A549 (cell line): ENCODE measurements around the gene MUC6.

Source experiments
- CHD2 ChIP-seq: fragments of 150-350 bp; IDR thresholded peaks from 2 replicates; pipeline ENCODE4 v1.6.1; 2014; ENCODE audit warnings: low read length; ENCODE audit not compliant: partially characterized antibody
- CTCF ChIP-seq: fragments of >200 bp; sonication (Bioruptor Twin); formaldehyde crosslinking; IDR thresholded peaks from 3 replicates; pipeline ENCODE4 v1.5.1; 2016
- EP300 ChIP-seq, 2 experiments: fragments of >200 bp; sonication (Bioruptor Twin); formaldehyde crosslinking; IDR thresholded peaks; 2 replicates in 1 of 2; 3 replicates in 1 of 2; pipeline ENCODE4 v1.6.1; 2016 to 2017
- ESRRA ChIP-seq: fragments of 150-350 bp; IDR thresholded peaks from 2 replicates; pipeline ENCODE4 v1.6.1; 2014; ENCODE audit warnings: mild to moderate bottlenecking, low read length, borderline replicate concordance
- POLR2A ChIP-seq: IDR thresholded peaks from 2 replicates; pipeline ENCODE4 v1.6.1; 2012; ENCODE audit warnings: mild to moderate bottlenecking, low read length
- RAD21 ChIP-seq, 2 experiments: fragments of >200 bp in 1 of 2; sonication (Bioruptor Twin) in 1 of 2; formaldehyde crosslinking in 1 of 2; IDR thresholded peaks in 1 of 2; conservative IDR thresholded peaks in 1 of 2; 2 replicates in 1 of 2; 3 replicates in 1 of 2; pipeline ENCODE4 v1.6.1; 2012 to 2018; ENCODE audit warnings: inconsistent platforms in 1 of 2
- RCOR1 ChIP-seq: fragments of 150-350 bp; IDR thresholded peaks from 2 replicates; pipeline ENCODE4 v1.6.1; 2014; ENCODE audit warnings: antibody characterized with exemption, low read length, low read depth
- RFX5 ChIP-seq: fragments of 450-650 bp; IDR thresholded peaks from 2 replicates; pipeline ENCODE4 v1.7.1; 2014; ENCODE audit warnings: antibody characterized with exemption, mild to moderate bottlenecking, moderate library complexity
- ZFP36 ChIP-seq: fragments of 450-650 bp; IDR thresholded peaks from 2 replicates; pipeline ENCODE4 v1.6.1; 2014; ENCODE audit warnings: borderline replicate concordance; ENCODE audit not compliant: partially characterized antibody

- TF ChIP-seq RFX5 (no peak), CHD2 (no peak), CTCF (no peak), RCOR1 (no peak), ZFP36 (no peak), RAD21 (conservative IDR thresholded peaks at IDR 0.05 in 1 of 2, IDR thresholded peaks at IDR 0.05 in 1 of 2) (no peak), POLR2A (no peak), ESRRA (no peak), EP300 (IDR thresholded peaks at IDR 0.05) (no peak)
These were observed 23.5 kb downstream of the MUC6 start for GRCh38 chr11:1012740-1013630.
